DND-41 (cell line): ENCODE data around the gene CD22.
"Not testable (repeated sequence)": the region's sequence is repeated elsewhere in the genome, so short reads cannot be mapped to it uniquely, and the experiment has no call there.

Experiments
- ATAC-seq: fragments of 200-7000 bp; cut with Tn5 transposase; 3 replicates; pipeline ENCODE4 v1.9.1; 2021; ENCODE audit warnings: low read depth; ENCODE audit not compliant: insufficient read depth
- DNase-seq: peaks from one replicate; pipeline ENCODE4 v3.0.0-alpha.2; 2020
- H2AFZ ChIP-seq: 2 replicates; pipeline ENCODE4 v1.6.0; 2012; ENCODE audit warnings: low read depth, low read length
- H3K27ac ChIP-seq: 2 replicates; pipeline ENCODE4 v1.5.1; 2012; ENCODE audit warnings: low read length, inconsistent platforms
- H3K27me3 ChIP-seq: fragments of 200-600 bp; sonication (generic); 2 replicates; pipeline ENCODE4 v1.6.0; 2012; ENCODE audit warnings: low read length, mild to moderate bottlenecking, inconsistent platforms; ENCODE audit not compliant: insufficient read depth, poor library complexity
- H3K36me3 ChIP-seq: 2 replicates; pipeline ENCODE4 v1.5.1; 2012; ENCODE audit warnings: low read length, inconsistent platforms; ENCODE audit not compliant: insufficient read depth
- H3K4me1 ChIP-seq: 2 replicates; pipeline ENCODE4 v1.5.1; 2012; ENCODE audit warnings: mild to moderate bottlenecking, low read length; ENCODE audit not compliant: insufficient read depth
- H3K4me2 ChIP-seq: 2 replicates; pipeline ENCODE4 v1.6.0; 2012; ENCODE audit warnings: mild to moderate bottlenecking, moderate library complexity, low read length, inconsistent platforms; ENCODE audit not compliant: insufficient read depth
- H3K4me3 ChIP-seq, 2 experiments: fragments of 200-600 bp in 1 of 2; shearing (Covaris generic) in 1 of 2; 2 replicates each; pipeline ENCODE4 v1.5.1; 2012 to 2016; ENCODE audit warnings: inconsistent platforms in 2 of 2, low read length in 2 of 2, mild to moderate bottlenecking in 2 of 2, low read depth in 1 of 2, moderate library complexity in 1 of 2
- H3K79me2 ChIP-seq: 2 replicates; pipeline ENCODE4 v1.6.0; 2012; ENCODE audit warnings: low read length, inconsistent platforms; ENCODE audit not compliant: insufficient read depth
- H3K9ac ChIP-seq: 2 replicates; pipeline ENCODE4 v1.6.0; 2012; ENCODE audit warnings: low read depth, mild to moderate bottlenecking, inconsistent platforms, low read length, moderate library complexity
- H3K9me3 ChIP-seq: 2 replicates; pipeline ENCODE4 v1.5.1; 2012; ENCODE audit warnings: low read length, moderate library complexity, mild to moderate bottlenecking, inconsistent platforms; ENCODE audit not compliant: insufficient read depth, severe bottlenecking
- H4K20me1 ChIP-seq: 2 replicates; pipeline ENCODE4 v1.6.0; 2012; ENCODE audit warnings: low read length; ENCODE audit not compliant: insufficient read depth
- CTCF ChIP-seq: IDR thresholded peaks from 2 replicates; pipeline ENCODE4 v1.5.1; 2012; ENCODE audit warnings: borderline replicate concordance, low read length, moderate library complexity, mild to moderate bottlenecking; ENCODE audit not compliant: poor library complexity, severe bottlenecking; ENCODE audit errors: extremely low read depth
- EZH2 ChIP-seq: IDR thresholded peaks from 3 replicates; pipeline ENCODE4 v1.6.1; 2012; ENCODE audit warnings: borderline replicate concordance, low read depth, mild to moderate bottlenecking, moderate library complexity, low read length, inconsistent platforms; ENCODE audit not compliant: severe bottlenecking

The CD22 gene

GRCh38 chr19:35369522-35369921 lies 40.5 kb downstream of the CD22 start:
- DNase-seq (no peak), ATAC-seq (no peak)
- no peaks in the 10 kb centered on the region for H3K79me2 ChIP-seq
- H3K36me3 ChIP-seq: no peaks in the 10 kb centered on the region
- no peak overlapping the region for H3K27ac ChIP-seq
- no peak overlapping the region for H3K4me3 ChIP-seq
- TF ChIP-seq EZH2 (no peak), CTCF (no peak)
- no peak overlapping the region for H3K4me2 ChIP-seq
- no peaks in the 10 kb centered on the region for H4K20me1 ChIP-seq
- H3K9ac ChIP-seq: no peak overlapping the region
- H2AFZ ChIP-seq: no peak overlapping the region
- H3K27me3 ChIP-seq: no peaks in the 10 kb centered on the region
- no peaks in the 10 kb centered on the region for H3K9me3 ChIP-seq
- no peaks in the 10 kb centered on the region for H3K4me1 ChIP-seq

GRCh38 chr19:35370722-35371121 lies 41.7 kb downstream of the CD22 start, which contains the start of gene GPR42:
Gene GPR42, plus strand, starts transcription at chr19:35371068. Its CDS starts 292 bp downstream, at chr19:35371360.
- Histone ChIP-seq H3K4me3 (no peak within 1 kb of the TSS), H2AFZ (no peak within 1 kb of the TSS), H3K27ac (no peak within 1 kb of the TSS), H3K27me3 (no peaks in the 10 kb centered on the region), H3K36me3 (no peaks in the 10 kb centered on the region), H3K4me2 (no peak within 1 kb of the TSS), H3K4me1 (no peaks in the 10 kb centered on the region), H4K20me1 (no peaks in the 10 kb centered on the region), H3K79me2 (no peaks in the 10 kb centered on the region), H3K9ac (no peak within 1 kb of the TSS), H3K9me3 (no peaks in the 10 kb centered on the region)
- ATAC-seq: no peak
- no peak for DNase-seq
- TF ChIP-seq CTCF: no peak
- TF ChIP-seq EZH2: no peak

GRCh38 chr19:35373492-35373891 lies 44.5 kb downstream of the CD22 start:
- Histone ChIP-seq H3K27ac (no peak overlapping the region), H3K36me3 (no peaks in the 10 kb centered on the region), H3K4me2 (no peak overlapping the region), H4K20me1 (no peaks in the 10 kb centered on the region), H2AFZ (no peak overlapping the region), H3K9ac (no peak overlapping the region), H3K27me3 (no peaks in the 10 kb centered on the region), H3K79me2 (no peaks in the 10 kb centered on the region), H3K4me1 (no peaks in the 10 kb centered on the region), H3K4me3 (no peak overlapping the region), H3K9me3 (no peaks in the 10 kb centered on the region)
- DNase-seq (no peak), ATAC-seq (no peak)
- no peak for TF ChIP-seq EZH2
- TF ChIP-seq CTCF: no peak

- H3K4me2 ChIP-seq, H3K9ac ChIP-seq, H3K27ac ChIP-seq, H4K20me1 ChIP-seq, H3K4me1 ChIP-seq, H3K4me3 ChIP-seq, H3K36me3 ChIP-seq, H2AFZ ChIP-seq, DNase-seq, ATAC-seq, H3K9me3 ChIP-seq, H3K27me3 ChIP-seq, H3K79me2 ChIP-seq: not testable (repeated sequence)
Observed at GRCh38 chr19:35374031-35374430, 45.0 kb downstream of the CD22 start.
